ENCODE measurements around the gene PCSK4. TPM values are rescaled to one million over a fixed set of nuclear protein-coding genes. Genes with fewer than 3 reads are reported as not detected.

PCSK4 gene
- total RNA-seq, 1 experiment from 2014 or later: 18.6 TPM

DNA sequence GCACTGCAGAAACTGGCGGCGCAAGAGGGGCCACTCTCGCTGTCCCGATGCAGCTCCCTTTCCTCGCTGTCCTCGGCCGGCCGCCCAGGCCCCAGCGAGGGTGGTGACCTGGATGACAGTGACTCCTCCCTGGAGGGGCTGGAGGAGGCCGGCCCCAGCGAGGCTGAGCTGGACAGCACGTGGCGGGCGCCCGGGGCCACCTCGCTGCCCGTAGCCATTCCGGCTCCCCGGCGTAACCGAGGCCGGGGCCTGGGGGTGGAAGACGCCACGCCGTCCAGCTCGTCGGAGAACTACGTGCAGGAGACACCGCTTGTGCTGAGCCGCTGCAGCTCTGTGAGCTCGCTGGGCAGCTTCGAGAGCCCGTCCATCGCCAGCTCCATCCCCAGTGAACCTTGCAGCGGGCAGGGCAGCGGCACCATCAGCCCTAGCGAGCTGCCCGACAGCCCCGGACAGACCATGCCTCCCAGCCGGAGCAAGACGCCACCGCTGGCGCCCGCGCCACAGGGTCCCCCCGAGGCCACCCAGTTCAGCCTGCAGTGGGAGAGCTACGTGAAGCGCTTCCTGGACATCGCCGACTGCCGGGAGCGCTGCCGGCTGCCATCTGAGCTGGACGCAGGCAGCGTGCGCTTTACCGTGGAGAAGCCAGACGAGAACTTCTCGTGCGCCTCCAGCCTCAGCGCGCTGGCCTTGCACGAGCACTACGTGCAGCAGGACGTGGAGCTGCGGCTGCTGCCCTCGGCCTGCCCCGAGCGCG lies 23.5 kb downstream of the PCSK4 start:
- Histone ChIP-seq H3F3A (ENCODE audit: insufficient read depth, low read depth) (no peaks in the 10 kb centered on the region), H3K9me2 (ENCODE audit: insufficient read depth) (no peaks in the 10 kb centered on the region), H3K27ac (no peak overlapping the region), H2AFZ (no peak overlapping the region), H3K4me3 (no peak overlapping the region), H3K9me3 (ENCODE audit: insufficient read depth, low read depth) (no peaks in the 10 kb centered on the region), H3K4me1 (replicated peaks; ENCODE audit: insufficient read depth) (no peaks in the 10 kb centered on the region), H3K27me3 (ENCODE audit: insufficient read depth, low read depth) (no peaks in the 10 kb centered on the region), H3K36me3 (ENCODE audit: low read depth) (no peaks in the 10 kb centered on the region), H3K79me2 (ENCODE audit: low read depth) (no peaks in the 10 kb centered on the region), H3K4me2 (no peak overlapping the region), H4K20me1 (ENCODE audit: insufficient read depth) (no peaks in the 10 kb centered on the region; the same call in none of the 2 replicates)
- CTCF ChIA-PET: no interaction called here
- no peak for DNase-seq
- no TSS peak for BruUV-seq (replicated peaks)
- intact Hi-C loops (cut with micrococcal nuclease; ENCODE audit: unreplicated experiment): no loop called here
- TF ChIP-seq, protein P1, sequence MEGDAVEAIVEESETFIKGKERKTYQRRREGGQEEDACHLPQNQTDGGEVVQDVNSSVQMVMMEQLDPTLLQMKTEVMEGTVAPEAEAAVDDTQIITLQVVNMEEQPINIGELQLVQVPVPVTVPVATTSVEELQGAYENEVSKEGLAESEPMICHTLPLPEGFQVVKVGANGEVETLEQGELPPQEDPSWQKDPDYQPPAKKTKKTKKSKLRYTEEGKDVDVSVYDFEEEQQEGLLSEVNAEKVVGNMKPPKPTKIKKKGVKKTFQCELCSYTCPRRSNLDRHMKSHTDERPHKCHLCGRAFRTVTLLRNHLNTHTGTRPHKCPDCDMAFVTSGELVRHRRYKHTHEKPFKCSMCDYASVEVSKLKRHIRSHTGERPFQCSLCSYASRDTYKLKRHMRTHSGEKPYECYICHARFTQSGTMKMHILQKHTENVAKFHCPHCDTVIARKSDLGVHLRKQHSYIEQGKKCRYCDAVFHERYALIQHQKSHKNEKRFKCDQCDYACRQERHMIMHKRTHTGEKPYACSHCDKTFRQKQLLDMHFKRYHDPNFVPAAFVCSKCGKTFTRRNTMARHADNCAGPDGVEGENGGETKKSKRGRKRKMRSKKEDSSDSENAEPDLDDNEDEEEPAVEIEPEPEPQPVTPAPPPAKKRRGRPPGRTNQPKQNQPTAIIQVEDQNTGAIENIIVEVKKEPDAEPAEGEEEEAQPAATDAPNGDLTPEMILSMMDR (conservative IDR thresholded peaks at IDR 0.05): no peak
- no peak for TF ChIP-seq EZH2 (IDR thresholded peaks at IDR 0.05; ENCODE audit: low read depth)
- POLR2A ChIA-PET (ENCODE audit: unreplicated experiment): no interaction called here

DNA sequence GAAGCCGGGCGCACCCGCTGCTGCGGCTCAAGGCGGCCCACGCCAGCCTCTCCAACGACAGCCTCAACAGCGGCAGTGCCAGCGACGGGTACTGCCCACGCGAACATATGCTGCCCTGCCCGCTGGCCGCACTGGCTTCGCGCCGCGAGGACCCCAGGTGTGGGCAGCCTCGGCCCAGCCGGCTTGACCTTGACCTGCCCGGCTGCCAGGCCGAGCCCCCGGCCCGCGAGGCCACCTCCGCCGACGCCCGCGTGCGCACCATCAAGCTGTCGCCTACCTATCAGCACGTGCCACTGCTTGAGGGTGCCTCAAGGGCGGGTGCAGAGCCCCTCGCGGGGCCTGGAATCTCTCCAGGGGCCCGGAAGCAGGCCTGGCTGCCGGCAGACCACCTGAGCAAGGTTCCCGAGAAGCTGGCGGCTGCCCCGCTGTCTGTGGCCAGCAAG lies 24.1 kb downstream of the PCSK4 start:
- intact Hi-C loops (cut with micrococcal nuclease; ENCODE audit: unreplicated experiment): no loop called here
- no peaks in the 10 kb centered on the region for H3K27me3 ChIP-seq (ENCODE audit: insufficient read depth, low read depth)
- H3K27ac ChIP-seq: no peak overlapping the region
- no TSS peak for BruUV-seq (replicated peaks)
- DNase-seq: no peak
- TF ChIP-seq, protein P1 (conservative IDR thresholded peaks at IDR 0.05): no peak
- TF ChIP-seq EZH2 (IDR thresholded peaks at IDR 0.05; ENCODE audit: low read depth): no peak
- no peaks in the 10 kb centered on the region for H3K4me1 ChIP-seq (replicated peaks; ENCODE audit: insufficient read depth)
- H3K9me2 ChIP-seq (ENCODE audit: insufficient read depth): no peaks in the 10 kb centered on the region
- H3K4me3 ChIP-seq: no peak overlapping the region
- CTCF ChIA-PET: no interaction called here
- H2AFZ ChIP-seq: no peak overlapping the region
- H4K20me1 ChIP-seq (ENCODE audit: insufficient read depth): no peaks in the 10 kb centered on the region; the same call in none of the 2 replicates
- H3K4me2 ChIP-seq: no peak overlapping the region
- no peaks in the 10 kb centered on the region for H3K9me3 ChIP-seq (ENCODE audit: insufficient read depth, low read depth)
- H3K36me3 ChIP-seq (ENCODE audit: low read depth): no peaks in the 10 kb centered on the region
- no peaks in the 10 kb centered on the region for H3F3A ChIP-seq (ENCODE audit: insufficient read depth, low read depth)
- POLR2A ChIA-PET (ENCODE audit: unreplicated experiment): no interaction called here
- no peaks in the 10 kb centered on the region for H3K79me2 ChIP-seq (ENCODE audit: low read depth)

DNA sequence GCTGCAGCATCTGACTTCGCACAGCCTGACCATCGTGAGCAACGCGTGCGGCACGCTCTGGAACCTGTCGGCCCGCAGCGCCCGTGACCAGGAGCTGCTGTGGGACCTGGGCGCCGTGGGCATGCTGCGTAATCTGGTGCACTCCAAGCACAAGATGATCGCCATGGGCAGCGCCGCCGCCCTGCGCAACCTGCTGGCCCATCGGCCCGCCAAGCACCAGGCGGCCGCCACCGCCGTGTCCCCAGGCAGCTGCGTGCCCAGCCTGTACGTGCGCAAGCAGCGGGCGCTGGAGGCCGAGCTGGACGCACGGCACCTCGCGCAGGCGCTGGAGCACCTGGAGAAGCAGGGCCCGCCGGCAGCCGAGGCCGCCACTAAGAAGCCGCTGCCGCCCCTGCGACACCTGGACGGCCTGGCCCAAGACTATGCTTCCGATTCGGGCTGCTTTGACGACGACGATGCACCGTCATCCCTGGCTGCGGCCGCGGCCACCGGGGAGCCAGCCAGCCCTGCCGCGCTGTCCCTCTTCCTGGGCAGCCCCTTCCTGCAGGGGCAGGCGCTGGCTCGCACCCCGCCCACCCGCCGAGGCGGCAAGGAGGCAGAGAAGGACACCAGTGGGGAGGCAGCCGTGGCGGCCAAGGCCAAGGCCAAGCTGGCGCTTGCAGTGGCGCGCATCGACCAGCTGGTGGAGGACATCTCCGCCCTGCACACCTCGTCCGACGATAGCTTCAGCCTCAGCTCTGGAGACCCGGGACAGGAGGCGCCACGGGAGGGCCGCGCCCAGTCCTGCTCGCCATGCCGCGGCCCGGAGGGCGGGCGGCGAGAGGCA lies 24.7 kb downstream of the PCSK4 start:
- H3K79me2 ChIP-seq (ENCODE audit: low read depth): no peaks in the 10 kb centered on the region
- no peaks in the 10 kb centered on the region for H3K4me1 ChIP-seq (replicated peaks; ENCODE audit: insufficient read depth)
- no peaks in the 10 kb centered on the region; the same call in 1 of the 2 replicates for H4K20me1 ChIP-seq (ENCODE audit: insufficient read depth)
- intact Hi-C loops (cut with micrococcal nuclease; ENCODE audit: unreplicated experiment): no loop called here
- no peak overlapping the region for H3K4me2 ChIP-seq
- ChIA-PET POLR2A (ENCODE audit: unreplicated experiment) (no interaction called here), CTCF (no interaction called here)
- H3K27me3 ChIP-seq (ENCODE audit: insufficient read depth, low read depth): no peaks in the 10 kb centered on the region
- BruUV-seq (replicated peaks): no TSS peak
- no peak for DNase-seq
- H3K36me3 ChIP-seq (ENCODE audit: low read depth): no peaks in the 10 kb centered on the region
- no peak for TF ChIP-seq EZH2 (IDR thresholded peaks at IDR 0.05; ENCODE audit: low read depth)
- TF ChIP-seq, protein P1 (conservative IDR thresholded peaks at IDR 0.05): no peak
- no peaks in the 10 kb centered on the region for H3K9me3 ChIP-seq (ENCODE audit: insufficient read depth, low read depth)
- no peak overlapping the region for H3K27ac ChIP-seq
- no peak overlapping the region for H2AFZ ChIP-seq
- H3K9me2 ChIP-seq (ENCODE audit: insufficient read depth): no peaks in the 10 kb centered on the region
- no peak overlapping the region for H3K4me3 ChIP-seq
- no peaks in the 10 kb centered on the region for H3F3A ChIP-seq (ENCODE audit: insufficient read depth, low read depth)
